ENCODE data around the gene C2CD4D. TPM values are rescaled to one million over a fixed set of nuclear protein-coding genes. Genes with fewer than 3 reads are reported as not detected.

C2CD4D gene
- total RNA-seq, 1 donor from 2014 or later: not detected

DNA sequence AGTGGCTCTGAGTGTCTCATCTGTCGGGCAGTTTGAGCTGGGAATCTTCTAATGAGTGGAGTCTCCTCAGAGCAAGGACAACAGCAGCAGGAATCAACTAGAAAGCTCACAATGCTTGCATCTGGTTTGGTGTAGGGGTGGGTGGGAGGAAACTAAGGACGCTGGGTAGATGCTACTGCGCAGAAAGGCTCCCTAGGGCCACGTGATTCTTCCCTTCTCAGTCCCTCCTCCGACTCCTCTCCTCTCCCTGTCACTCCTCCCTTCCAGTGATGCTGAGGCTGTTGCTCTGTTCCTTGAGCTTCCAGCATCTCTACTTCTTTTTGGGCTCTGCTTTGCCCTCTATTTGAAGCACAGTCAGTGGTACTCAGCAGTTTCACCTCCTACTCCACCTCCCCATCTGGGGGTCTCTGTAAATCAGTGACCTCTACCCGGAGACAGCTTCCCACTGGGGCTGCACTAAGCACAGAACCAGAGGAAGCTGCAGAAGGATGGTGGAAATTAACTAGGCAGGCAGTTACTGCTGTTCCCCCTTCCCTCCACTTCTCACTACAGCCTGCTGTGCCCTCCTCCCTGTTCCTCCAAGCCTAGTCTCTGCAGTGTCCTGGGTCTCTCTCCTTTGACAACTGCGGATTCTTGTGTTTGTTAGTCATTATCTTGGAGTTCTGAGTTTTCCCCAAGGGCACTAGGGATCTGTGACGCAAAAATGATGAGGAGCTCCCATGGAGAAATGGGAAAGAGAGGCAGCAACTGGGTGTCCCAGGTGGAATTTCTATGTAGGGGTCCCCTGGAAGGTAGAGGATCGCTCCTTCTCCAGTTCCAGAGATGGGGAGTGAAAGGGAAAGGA, 40.2 kb downstream of the C2CD4D start:
- H3K27me3 ChIP-seq: no peaks in the 10 kb centered on the region
- no peak for DNase-seq (ENCODE audit: low spot score in 2 of 2)

DNA sequence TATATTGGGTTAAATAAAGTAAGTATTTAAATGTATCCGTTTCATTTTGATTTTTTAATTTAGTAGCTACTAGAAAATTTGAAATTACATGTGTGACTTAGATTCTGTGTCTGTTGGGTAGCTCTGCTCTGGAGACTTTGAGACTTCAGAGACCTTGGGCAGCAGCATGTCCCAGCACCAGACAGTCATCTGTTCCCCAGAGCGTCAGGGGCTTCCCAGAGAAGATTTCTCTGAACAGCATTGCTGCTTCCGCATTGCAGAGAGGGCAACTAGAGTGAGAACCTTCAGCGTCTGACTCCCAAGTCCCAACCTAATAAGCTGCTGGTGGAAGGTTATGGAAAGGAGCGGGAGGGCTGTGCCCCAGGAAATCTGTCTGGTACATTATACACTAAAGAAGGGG, 41.0 kb downstream of the C2CD4D start:
- intact Hi-C loops (cut with DNase I): no loop called here
- no peaks in the 10 kb centered on the region for H3K36me3 ChIP-seq
- no peaks in the 10 kb centered on the region for H3K4me1 ChIP-seq
- no peak overlapping the region for H3K27ac ChIP-seq
- DNase-seq (ENCODE audit: low spot score in 2 of 2): no peak
- TF ChIP-seq, protein P1, sequence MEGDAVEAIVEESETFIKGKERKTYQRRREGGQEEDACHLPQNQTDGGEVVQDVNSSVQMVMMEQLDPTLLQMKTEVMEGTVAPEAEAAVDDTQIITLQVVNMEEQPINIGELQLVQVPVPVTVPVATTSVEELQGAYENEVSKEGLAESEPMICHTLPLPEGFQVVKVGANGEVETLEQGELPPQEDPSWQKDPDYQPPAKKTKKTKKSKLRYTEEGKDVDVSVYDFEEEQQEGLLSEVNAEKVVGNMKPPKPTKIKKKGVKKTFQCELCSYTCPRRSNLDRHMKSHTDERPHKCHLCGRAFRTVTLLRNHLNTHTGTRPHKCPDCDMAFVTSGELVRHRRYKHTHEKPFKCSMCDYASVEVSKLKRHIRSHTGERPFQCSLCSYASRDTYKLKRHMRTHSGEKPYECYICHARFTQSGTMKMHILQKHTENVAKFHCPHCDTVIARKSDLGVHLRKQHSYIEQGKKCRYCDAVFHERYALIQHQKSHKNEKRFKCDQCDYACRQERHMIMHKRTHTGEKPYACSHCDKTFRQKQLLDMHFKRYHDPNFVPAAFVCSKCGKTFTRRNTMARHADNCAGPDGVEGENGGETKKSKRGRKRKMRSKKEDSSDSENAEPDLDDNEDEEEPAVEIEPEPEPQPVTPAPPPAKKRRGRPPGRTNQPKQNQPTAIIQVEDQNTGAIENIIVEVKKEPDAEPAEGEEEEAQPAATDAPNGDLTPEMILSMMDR (IDR thresholded peaks at IDR 0.05): no peak
- no peaks in the 10 kb centered on the region for H3K9me3 ChIP-seq
- no peak overlapping the region for H3K4me3 ChIP-seq
- no peaks in the 10 kb centered on the region for H3K27me3 ChIP-seq

More for the DNA sequence above, 40.2 kb downstream of the C2CD4D start:
- Histone ChIP-seq H3K27ac (no peak overlapping the region), H3K9me3 (no peaks in the 10 kb centered on the region), H3K36me3 (no peaks in the 10 kb centered on the region), H3K4me1 (no peaks in the 10 kb centered on the region), H3K4me3 (no peak overlapping the region)
- TF ChIP-seq, protein P1 (IDR thresholded peaks at IDR 0.05): no peak
- intact Hi-C loops (cut with DNase I): no loop called here

DNA sequence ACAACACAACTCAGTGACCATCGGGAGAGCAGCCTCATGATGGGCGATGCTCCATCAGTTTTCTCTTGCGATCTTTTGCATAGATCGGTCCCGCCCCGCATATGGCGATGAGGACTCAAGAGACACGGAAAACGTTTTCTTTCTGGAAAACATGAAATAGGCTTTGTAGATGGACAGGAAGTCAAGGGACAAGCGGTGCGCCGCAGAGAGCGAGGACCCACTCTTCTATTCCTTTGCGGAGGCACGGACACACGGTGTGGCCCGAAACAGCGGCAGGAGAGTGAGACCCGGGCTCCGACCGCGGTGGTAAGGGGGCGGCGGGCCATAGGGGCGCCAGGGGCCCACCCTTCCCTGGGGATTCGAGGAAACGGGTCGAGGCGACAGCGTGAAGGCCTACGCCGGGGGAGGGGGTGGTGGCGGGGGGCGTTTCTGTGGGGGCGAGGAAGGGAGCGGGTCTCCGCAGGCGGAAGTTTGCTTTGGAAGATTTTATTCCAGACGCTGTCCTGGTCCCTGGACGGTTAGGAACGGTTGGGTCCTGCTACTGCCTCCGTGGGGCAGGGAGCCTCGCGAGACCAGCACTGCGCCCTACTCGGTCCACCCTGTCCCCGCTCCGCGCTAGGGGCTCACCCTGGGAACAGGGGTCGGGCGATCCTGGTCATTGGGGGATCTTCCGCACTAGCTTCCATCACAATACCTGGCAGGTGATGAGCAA, 48.5 kb downstream of the C2CD4D start:
- no peaks in the 10 kb centered on the region for H3K4me1 ChIP-seq
- TF ChIP-seq, protein P1 (IDR thresholded peaks at IDR 0.05): no peak
- no peaks in the 10 kb centered on the region for H3K36me3 ChIP-seq
- peak overlapping the region; percentile 63 to 92 for H3K4me3 ChIP-seq
- H3K27me3 ChIP-seq: no peaks in the 10 kb centered on the region
- H3K9me3 ChIP-seq: no peaks in the 10 kb centered on the region
- intact Hi-C loops (cut with DNase I): no loop called here
- DNase-seq (ENCODE audit: low spot score in 2 of 2): no peak
- H3K27ac ChIP-seq: peak overlapping the region; percentile 20 to 56

DNA sequence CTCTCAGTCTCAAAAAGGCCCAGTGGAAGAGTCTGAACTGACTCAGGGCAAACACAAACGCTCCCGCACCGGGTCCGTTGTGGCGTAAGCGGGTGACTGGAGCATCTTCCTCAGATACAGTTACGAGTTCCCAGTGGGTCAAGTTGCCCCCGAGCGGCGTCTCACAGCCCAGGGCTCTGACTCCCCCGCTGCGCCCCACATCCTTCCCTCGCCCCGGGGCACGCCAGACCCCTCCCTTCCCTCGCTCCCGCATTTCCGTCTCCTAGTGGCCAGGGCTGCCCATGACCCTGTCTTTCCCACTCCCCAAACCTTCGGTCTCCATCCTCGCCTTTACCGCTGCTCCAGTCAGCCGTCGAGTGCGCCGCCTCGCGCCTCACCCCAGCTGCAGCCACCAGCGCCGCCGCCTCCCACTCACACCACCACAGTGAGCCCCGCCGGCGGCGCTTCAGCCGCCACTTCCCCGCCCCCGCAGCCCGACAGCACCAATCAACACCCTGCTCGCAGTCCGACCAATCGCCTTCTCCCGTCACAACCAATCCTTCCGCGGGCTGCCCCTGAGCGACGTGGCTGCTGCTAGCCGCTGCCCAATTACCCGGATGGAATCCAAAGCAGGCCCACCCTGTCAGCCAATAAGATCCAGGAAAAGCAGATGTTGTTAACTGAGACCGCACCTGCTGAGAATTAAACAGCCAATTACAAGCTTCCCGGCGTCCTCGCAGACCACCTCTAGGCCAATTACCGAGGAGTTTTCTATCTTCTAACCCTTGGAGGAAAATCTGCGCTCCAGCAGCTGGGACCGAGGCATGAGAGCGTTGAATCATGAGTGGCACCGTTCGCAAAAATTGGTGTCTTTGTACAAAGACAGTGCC, 49.3 kb downstream of the C2CD4D start, which contains the start of gene TDRKH:
TSS of gene TDRKH (minus strand) at position 430 of the 869 bp plus-strand sequence. CDS start 7,478 bp downstream, outside the sequence.
- H3K27me3 ChIP-seq: no peaks in the 10 kb centered on the region
- TF ChIP-seq, protein P1 (IDR thresholded peaks at IDR 0.05): peak; percentile 19 to 38 (median 22)
- peak; percentile 96 to 99 for DNase-seq (ENCODE audit: low spot score in 2 of 2)
- H3K27ac ChIP-seq: peak within 1 kb of the TSS; percentile 20 to 56
- intact Hi-C loops (cut with DNase I): no loop called here
- no peaks in the 10 kb centered on the region for H3K9me3 ChIP-seq
- no peaks in the 10 kb centered on the region for H3K4me1 ChIP-seq
- peak within 1 kb of the TSS; percentile 63 to 92 for H3K4me3 ChIP-seq
- H3K36me3 ChIP-seq: no peaks in the 10 kb centered on the region

Other genes starting within 250 kb of the C2CD4D start
- 13.0 TPM for gene SNX27, start 227.8 kb downstream of the C2CD4D start, total RNA-seq
- gene CELF3, start 123.0 kb downstream of the C2CD4D start, total RNA-seq: not detected
- not detected for gene RIIAD1, start 118.3 kb downstream of the C2CD4D start, total RNA-seq
- 64.8 TPM for gene MRPL9, start 76.3 kb downstream of the C2CD4D start, total RNA-seq
- gene TDRKH, start 49.3 kb downstream of the C2CD4D start, total RNA-seq: 1.5 TPM
- gene LINGO4, start 34.4 kb downstream of the C2CD4D start, total RNA-seq: not detected
- not detected for gene RORC, start 8.0 kb downstream of the C2CD4D start, total RNA-seq
- not detected for gene THEM5, start 13.9 kb upstream of the C2CD4D start, total RNA-seq
- gene THEM4, start 69.7 kb upstream of the C2CD4D start, total RNA-seq: 7.7 TPM
- 25.8 TPM for gene S100A10, start 154.0 kb upstream of the C2CD4D start, total RNA-seq
- gene S100A11, start 197.2 kb upstream of the C2CD4D start, total RNA-seq: 442 TPM
- not detected for gene TCHHL1, start 249.2 kb upstream of the C2CD4D start, total RNA-seq